HepG2 (cell line): ENCODE results near the gene FUT1. TPM values are rescaled to one million over a fixed set of nuclear protein-coding genes. Genes with fewer than 3 reads are reported as not detected.

ENCODE experiments used
- CBX2 ChIP-seq, 2 experiments: fragments of 200-600 bp in 1 of 2; sonication (generic); formaldehyde crosslinking in 1 of 2; IDR thresholded peaks; 2 replicates each; pipeline versions ENCODE4 v1.7.0 to v1.8.1; 2018 to 2022; ENCODE audit warnings: low read depth in 2 of 2, low read length in 1 of 2, mild to moderate bottlenecking in 1 of 2, missing genetic modification reagents in 1 of 2
- CBX5 ChIP-seq: sonication (generic); formaldehyde crosslinking; IDR thresholded peaks from 2 replicates; pipeline ENCODE4 v1.4.0; 2020; ENCODE audit warnings: missing genetic modification reagents, borderline replicate concordance
- HNRNPLL ChIP-seq: fragments of 200-400 bp; formaldehyde crosslinking; IDR thresholded peaks from 2 replicates; pipeline ENCODE4 v1.6.1; 2017; ENCODE audit warnings: mild to moderate bottlenecking, low read depth, low read length; ENCODE audit not compliant: poor library complexity, severe bottlenecking
- IKZF1 ChIP-seq: fragments of 450-650 bp; IDR thresholded peaks from 2 replicates; pipeline ENCODE4 v1.7.1; 2016
- NCOA5 ChIP-seq: sonication (generic); formaldehyde crosslinking; IDR thresholded peaks from 2 replicates; pipeline ENCODE4 v1.4.0; 2020; ENCODE audit warnings: missing genetic modification reagents
- PHF21A ChIP-seq: sonication (generic); formaldehyde crosslinking; IDR thresholded peaks from 2 replicates; pipeline ENCODE4 v1.5.0; 2020; ENCODE audit warnings: mild to moderate bottlenecking, missing genetic modification reagents
- TFDP1 ChIP-seq: IDR thresholded peaks from 2 replicates; pipeline ENCODE4 v1.6.1; 2016; ENCODE audit warnings: missing compliant biosample characterization, missing genetic modification reagents, borderline replicate concordance
- ZBTB2 ChIP-seq: sonication (generic); formaldehyde crosslinking; IDR thresholded peaks from 2 replicates; pipeline ENCODE4 v1.8.0; 2022; ENCODE audit warnings: low read depth, missing genetic modification reagents
- ZBTB8A ChIP-seq: sonication (generic); formaldehyde crosslinking; IDR thresholded peaks from 2 replicates; pipeline ENCODE4 v1.4.0; 2020; ENCODE audit warnings: mild to moderate bottlenecking, low read depth, missing genetic modification reagents, borderline replicate concordance
- ZHX2 ChIP-seq, 2 experiments: sonication (generic) in 1 of 2; formaldehyde crosslinking in 1 of 2; IDR thresholded peaks; 2 replicates each; pipeline versions ENCODE4 v1.6.1 to v1.9.0; 2014 to 2022; ENCODE audit warnings: antibody characterized with exemption in 1 of 2, borderline replicate concordance in 1 of 2, inconsistent platforms in 1 of 2, low read depth in 1 of 2, missing genetic modification reagents in 1 of 2
- ZMYM4 ChIP-seq: sonication (generic); formaldehyde crosslinking; IDR thresholded peaks from 2 replicates; pipeline ENCODE4 v1.8.1; 2023; ENCODE audit warnings: mild to moderate bottlenecking, missing genetic modification reagents
- ZNF143 ChIP-seq: sonication (generic); formaldehyde crosslinking; IDR thresholded peaks from 2 replicates; pipeline ENCODE4 v1.4.0; 2020; ENCODE audit warnings: missing genetic modification reagents
- ZNF317 ChIP-seq: sonication (generic); formaldehyde crosslinking; IDR thresholded peaks from 2 replicates; pipeline ENCODE4 v1.5.0; 2020; ENCODE audit warnings: mild to moderate bottlenecking, missing genetic modification reagents
- ZNF337 ChIP-seq: sonication (generic); formaldehyde crosslinking; IDR thresholded peaks from 2 replicates; pipeline ENCODE4 v1.5.1; 2020; ENCODE audit warnings: missing genetic modification reagents, low read depth, mild to moderate bottlenecking, borderline replicate concordance
- ZNF430 ChIP-seq: sonication (generic); formaldehyde crosslinking; IDR thresholded peaks from 2 replicates; pipeline ENCODE4 v1.9.0; 2021; ENCODE audit warnings: mild to moderate bottlenecking, missing genetic modification reagents
- ZNF431 ChIP-seq: sonication (generic); formaldehyde crosslinking; IDR thresholded peaks from 2 replicates; pipeline ENCODE4 v1.9.0; 2022; ENCODE audit warnings: missing genetic modification reagents, low read depth, mild to moderate bottlenecking, borderline replicate concordance
- ZNF441 ChIP-seq: sonication (generic); formaldehyde crosslinking; IDR thresholded peaks from 2 replicates; pipeline ENCODE4 v1.7.0; 2021; ENCODE audit warnings: missing genetic modification reagents, borderline replicate concordance
- ZNF577 ChIP-seq: sonication (generic); formaldehyde crosslinking; IDR thresholded peaks from 2 replicates; pipeline ENCODE4 v1.4.0; 2020; ENCODE audit warnings: mild to moderate bottlenecking, low read depth, missing genetic modification reagents, borderline replicate concordance
- ZNF615 ChIP-seq: sonication (generic); formaldehyde crosslinking; IDR thresholded peaks from 2 replicates; pipeline ENCODE4 v1.5.0; 2020; ENCODE audit warnings: mild to moderate bottlenecking, missing genetic modification reagents, borderline replicate concordance
- polyA plus RNA-seq, 8 experiments: library from polyadenylated mRNA; depleted of rRNA in 3 of 8; stranded (reverse) in 7 of 8; unstranded in 1 of 8; fragments of >200 nt; fragmentation: Illumina TruSeq in 4 of 8; extraction: Trizol in 4 of 8; gene quantifications; 2 replicates each; pipeline versions ENCODE4 v1.2.1 to v1.2.3, GENCODE V29; 2011 to 2016; ENCODE audit warnings: low read depth in 4 of 8, missing spikeins in 1 of 8, mixed read lengths in 1 of 8; ENCODE audit not compliant: insufficient read depth in 1 of 8
- total RNA-seq, 5 experiments: library from RNA; depleted of rRNA; stranded (reverse); fragments of >200 nt; fragmentation: Illumina TruSeq; extraction: Trizol; gene quantifications; 2 replicates each; pipeline ENCODE4 v1.2.3, GENCODE V29; 2016; ENCODE audit warnings: low read depth in 1 of 5
- TF ChIP-seq, protein P1 (sequence below): sonication (generic); formaldehyde crosslinking; IDR thresholded peaks from 2 replicates; pipeline ENCODE4 v1.5.0; 2020; ENCODE audit warnings: missing genetic modification reagents

FUT1 gene
- total and polyA plus RNA-seq, 2 of the 13 experiments (the other 11 are each of a cell fraction or from before 2014, with no cell fraction given) = 0.07 to 1.1 TPM

- TF ChIP-seq CBX5 (CRISPR knock-in tag) = 0 out of 2 replicates have a peak, but pooled peaks have one; percentile 80
- no peak for TF ChIP-seq ZHX2 (IDR thresholded peaks at IDR 0.05; ENCODE audit: low read depth)
- no peak for TF ChIP-seq ZHX2 (CRISPR knock-in tag; IDR thresholded peaks at IDR 0.05; ENCODE audit: borderline replicate concordance)
- TF ChIP-seq TFDP1 (CRISPR knock-in tag) = no peak
- TF ChIP-seq ZNF143 = peak; percentile 100
- no peak for TF ChIP-seq ZNF431 (CRISPR knock-in tag)
- no peak for TF ChIP-seq ZBTB2 (CRISPR knock-in tag)
- no peak for TF ChIP-seq ZNF441 (CRISPR knock-in tag)
- TF ChIP-seq, protein P1, sequence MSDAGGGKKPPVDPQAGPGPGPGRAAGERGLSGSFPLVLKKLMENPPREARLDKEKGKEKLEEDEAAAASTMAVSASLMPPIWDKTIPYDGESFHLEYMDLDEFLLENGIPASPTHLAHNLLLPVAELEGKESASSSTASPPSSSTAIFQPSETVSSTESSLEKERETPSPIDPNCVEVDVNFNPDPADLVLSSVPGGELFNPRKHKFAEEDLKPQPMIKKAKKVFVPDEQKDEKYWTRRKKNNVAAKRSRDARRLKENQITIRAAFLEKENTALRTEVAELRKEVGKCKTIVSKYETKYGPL (CRISPR knock-in tag) = no peak
- TF ChIP-seq CBX2 (IDR thresholded peaks at IDR 0.05; ENCODE audit: low read depth, low read length) = no peak
- no peak for TF ChIP-seq CBX2 (CRISPR knock-in tag; IDR thresholded peaks at IDR 0.05; ENCODE audit: low read depth)
- no peak for TF ChIP-seq ZNF430 (CRISPR knock-in tag)
- no peak for TF ChIP-seq PHF21A (CRISPR knock-in tag)
- no peak for TF ChIP-seq NCOA5 (CRISPR knock-in tag)
- TF ChIP-seq IKZF1 = no peak
- peak; percentile 60 for TF ChIP-seq HNRNPLL
- no peak; the same call in 1 of the 2 replicates for TF ChIP-seq ZNF317 (CRISPR knock-in tag)
- no peak for TF ChIP-seq ZNF337 (CRISPR knock-in tag)
- TF ChIP-seq ZBTB8A (CRISPR knock-in tag) = no peak
- TF ChIP-seq ZNF577 = no peak
- TF ChIP-seq ZNF615 (CRISPR knock-in tag) = no peak
- peak; percentile 24; the same call in 1 of the 2 replicates for TF ChIP-seq ZMYM4
Measured at GRCh38 chr19:48795055-48795684, 42.7 kb upstream of the FUT1 start (continued).
